BLaER1 (cell line): ENCODE results near the gene DDX3X.
"Not testable (repeated sequence)": the region's sequence is repeated elsewhere in the genome, so short reads cannot be mapped to it uniquely, and the experiment has no call there.

ENCODE experiments used
- H3K27ac ChIP-seq: shearing (Covaris generic); formaldehyde crosslinking; 2 replicates; pipeline ENCODE4 v1.8.1; 2022
- H3K27me3 ChIP-seq: shearing (Covaris generic); formaldehyde crosslinking; 2 replicates; pipeline ENCODE4 v1.8.1; 2022
- H3K36me3 ChIP-seq: shearing (Covaris generic); formaldehyde crosslinking; 2 replicates; pipeline ENCODE4 v1.8.1; 2022
- H3K4me1 ChIP-seq: shearing (Covaris generic); formaldehyde crosslinking; 2 replicates; pipeline ENCODE4 v1.8.1; 2022
- H3K4me2 ChIP-seq: shearing (Covaris generic); formaldehyde crosslinking; 2 replicates; pipeline ENCODE4 v1.8.1; 2022
- H3K4me3 ChIP-seq: shearing (Covaris generic); formaldehyde crosslinking; 2 replicates; pipeline ENCODE4 v1.8.1; 2022
- H3K9ac ChIP-seq: shearing (Covaris generic); formaldehyde crosslinking; 2 replicates; pipeline ENCODE4 v1.8.1; 2022
- H3K9me3 ChIP-seq: shearing (Covaris generic); formaldehyde crosslinking; 2 replicates; pipeline ENCODE4 v1.8.1; 2022
- H4K20me1 ChIP-seq: shearing (Covaris generic); formaldehyde crosslinking; 2 replicates; pipeline ENCODE4 v1.8.1; 2022
- Cebpa-rat ChIP-seq: shearing (Covaris generic); IDR thresholded peaks from 2 replicates; pipeline ENCODE4 v1.8.1; 2022

The DDX3X gene

DNA sequence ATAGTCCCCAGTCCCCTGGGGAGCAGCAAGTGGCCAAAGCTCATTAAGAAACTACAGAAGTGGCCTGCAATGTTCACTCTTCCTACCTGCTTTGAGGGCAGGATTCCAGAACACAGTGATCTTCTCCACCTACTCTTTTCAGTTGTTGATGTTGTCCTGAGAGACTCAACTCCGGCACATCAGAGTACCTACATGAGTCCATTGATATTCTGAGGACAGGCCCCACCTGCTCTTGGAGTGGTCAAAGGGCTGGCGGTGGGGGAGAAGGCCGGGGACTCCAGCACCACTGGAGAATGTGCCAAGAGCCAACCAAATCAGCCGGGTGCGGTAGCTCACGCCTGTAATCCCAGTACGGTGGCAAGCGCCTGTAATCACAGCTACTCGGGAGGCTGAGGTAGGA lies 29.8 kb upstream of the DDX3X start:
- H3K36me3 ChIP-seq = no peaks in the 10 kb centered on the region
- no peak overlapping the region for H3K4me2 ChIP-seq
- H3K27ac ChIP-seq = no peak overlapping the region
- peaks cover 11% of the 10 kb centered on the region for H3K4me1 ChIP-seq
- H3K9ac ChIP-seq = no peak overlapping the region
- no peak for TF ChIP-seq Cebpa-rat
- no peaks in the 10 kb centered on the region for H3K9me3 ChIP-seq
- H4K20me1 ChIP-seq = no peaks in the 10 kb centered on the region
- no peak overlapping the region for H3K4me3 ChIP-seq
- no peaks in the 10 kb centered on the region for H3K27me3 ChIP-seq

- H3K4me3 ChIP-seq = no peak overlapping the region
- H4K20me1 ChIP-seq = no peaks in the 10 kb centered on the region
- peaks cover 4% of the 10 kb centered on the region; the same call in 1 of the 2 replicates for H3K4me1 ChIP-seq
- no peaks in the 10 kb centered on the region for H3K27me3 ChIP-seq
- H3K27ac ChIP-seq = no peak overlapping the region
- no peak overlapping the region for H3K9ac ChIP-seq
- H3K36me3 ChIP-seq = no peaks in the 10 kb centered on the region
- no peak for TF ChIP-seq Cebpa-rat
- no peaks in the 10 kb centered on the region for H3K9me3 ChIP-seq
- no peak overlapping the region for H3K4me2 ChIP-seq
Observed at GRCh38 chrX:41308884-41309647, 24.9 kb upstream of the DDX3X start.

GRCh38 chrX:41312786-41313185 lies 21.2 kb upstream of the DDX3X start:
- Histone ChIP-seq H3K4me2 (no peak overlapping the region), H3K9me3 (no peaks in the 10 kb centered on the region), H3K36me3 (no peaks in the 10 kb centered on the region), H3K27ac (no peak overlapping the region), H3K9ac (no peak overlapping the region), H3K4me3 (no peak overlapping the region), H3K4me1 (peaks cover 4% of the 10 kb centered on the region; the same call in 1 of the 2 replicates), H4K20me1 (no peaks in the 10 kb centered on the region), H3K27me3 (no peaks in the 10 kb centered on the region)
- no peak for TF ChIP-seq Cebpa-rat

DNA sequence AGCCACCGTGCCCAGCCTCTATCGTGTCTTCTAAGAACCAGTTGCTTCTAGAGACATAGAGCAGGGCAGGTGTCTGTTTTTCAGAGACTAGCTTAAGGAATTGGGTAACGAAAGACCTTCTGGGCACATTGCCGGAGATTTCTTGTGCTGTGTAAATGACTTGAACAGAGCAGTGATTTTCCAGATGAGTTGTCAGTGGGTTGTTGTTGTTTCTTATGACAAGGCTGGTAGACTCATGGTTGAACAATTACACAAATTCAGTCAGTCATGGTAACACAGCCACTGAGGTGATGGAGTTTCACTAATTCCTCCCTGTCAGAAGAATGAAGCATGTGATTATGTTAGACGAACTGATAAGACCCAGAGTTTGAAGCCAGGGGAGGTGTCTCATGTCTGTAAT lies 20.5 kb upstream of the DDX3X start:
- H3K9me3 ChIP-seq = no peaks in the 10 kb centered on the region
- no peak overlapping the region for H3K27ac ChIP-seq

DNA sequence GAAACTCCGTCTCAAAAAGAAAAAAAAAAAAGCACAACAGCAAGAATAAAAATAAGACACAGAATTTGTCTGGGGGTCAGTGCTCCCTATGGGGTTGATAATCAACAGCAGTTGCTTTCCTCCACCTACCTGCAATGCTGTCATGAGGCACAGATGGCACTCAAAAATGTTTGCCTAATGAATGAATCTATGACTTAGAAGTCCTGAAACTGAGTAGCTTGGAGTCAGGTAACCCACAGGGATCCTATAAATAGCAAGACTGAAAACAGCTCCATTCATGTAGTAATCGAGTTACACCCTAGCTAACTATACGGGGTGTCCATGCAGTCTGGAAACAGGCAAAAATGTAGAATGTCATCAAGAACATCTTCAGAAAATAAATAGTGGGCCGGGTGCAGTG lies 19.8 kb upstream of the DDX3X start:
- Histone ChIP-seq H3K9me3 (no peaks in the 10 kb centered on the region), H3K4me1 (peaks cover 4% of the 10 kb centered on the region; the same call in 1 of the 2 replicates), H3K27ac (no peak overlapping the region), H3K4me3 (no peak overlapping the region), H3K36me3 (no peaks in the 10 kb centered on the region), H3K4me2 (no peak overlapping the region), H3K27me3 (no peaks in the 10 kb centered on the region), H3K9ac (no peak overlapping the region), H4K20me1 (no peaks in the 10 kb centered on the region)
- no peak for TF ChIP-seq Cebpa-rat

More for the DNA sequence above, 20.5 kb upstream of the DDX3X start:
- peaks cover 4% of the 10 kb centered on the region; the same call in 1 of the 2 replicates for H3K4me1 ChIP-seq
- no peaks in the 10 kb centered on the region for H3K27me3 ChIP-seq
- no peaks in the 10 kb centered on the region for H4K20me1 ChIP-seq
- TF ChIP-seq Cebpa-rat = no peak
- H3K9ac ChIP-seq = no peak overlapping the region
- H3K4me2 ChIP-seq = no peak overlapping the region
- H3K4me3 ChIP-seq = no peak overlapping the region
- no peaks in the 10 kb centered on the region for H3K36me3 ChIP-seq

GRCh38 chrX:41314881-41315280 lies 19.1 kb upstream of the DDX3X start:
- no peaks in the 10 kb centered on the region for H4K20me1 ChIP-seq
- no peak for TF ChIP-seq Cebpa-rat
- no peak overlapping the region for H3K27ac ChIP-seq
- H3K4me1 ChIP-seq = peaks cover 4% of the 10 kb centered on the region; the same call in 1 of the 2 replicates
- H3K9ac ChIP-seq = no peak overlapping the region
- H3K27me3 ChIP-seq = no peaks in the 10 kb centered on the region
- H3K9me3 ChIP-seq = no peaks in the 10 kb centered on the region
- no peaks in the 10 kb centered on the region for H3K36me3 ChIP-seq
- no peak overlapping the region for H3K4me3 ChIP-seq
- no peak overlapping the region for H3K4me2 ChIP-seq

GRCh38 chrX:41316266-41316665 lies 17.7 kb upstream of the DDX3X start:
- H3K4me1 ChIP-seq, H3K4me3 ChIP-seq, H3K27me3 ChIP-seq, H3K9ac ChIP-seq, H3K36me3 ChIP-seq, H3K9me3 ChIP-seq, H3K27ac ChIP-seq, H3K4me2 ChIP-seq, H4K20me1 ChIP-seq: not testable (repeated sequence)

GRCh38 chrX:41317477-41318208 lies 16.3 kb upstream of the DDX3X start:
- Histone ChIP-seq H3K9ac (no peak overlapping the region), H3K4me1 (no peaks in the 10 kb centered on the region), H3K27me3 (no peaks in the 10 kb centered on the region), H3K4me2 (no peak overlapping the region), H3K27ac (no peak overlapping the region), H3K36me3 (no peaks in the 10 kb centered on the region), H3K4me3 (no peak overlapping the region), H4K20me1 (no peaks in the 10 kb centered on the region), H3K9me3 (no peaks in the 10 kb centered on the region)
- TF ChIP-seq Cebpa-rat = no peak

DNA sequence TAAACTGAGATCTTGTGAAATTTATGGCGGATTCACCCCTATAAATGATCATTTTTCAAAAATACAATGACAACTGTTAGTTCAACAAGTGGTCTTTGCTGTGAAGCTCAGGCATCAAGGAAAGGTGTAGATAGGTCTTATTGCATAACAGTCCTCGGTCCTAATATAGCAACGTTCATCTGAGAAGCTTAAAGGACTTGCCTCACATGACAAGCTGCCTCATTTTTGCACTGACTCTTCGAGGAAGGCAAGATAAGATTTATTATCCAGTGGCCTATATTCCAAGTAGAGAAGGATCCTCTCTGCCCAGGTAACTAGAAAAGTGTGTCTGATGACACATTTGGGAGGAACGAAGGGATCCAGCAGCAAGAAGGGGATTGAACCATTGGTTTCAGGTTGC lies 13.6 kb upstream of the DDX3X start:
- no peak overlapping the region for H3K27ac ChIP-seq
- H3K4me2 ChIP-seq = no peak overlapping the region
- H3K9ac ChIP-seq = no peak overlapping the region
- no peaks in the 10 kb centered on the region for H3K9me3 ChIP-seq
- H4K20me1 ChIP-seq = no peaks in the 10 kb centered on the region
- no peaks in the 10 kb centered on the region for H3K27me3 ChIP-seq
- no peak for TF ChIP-seq Cebpa-rat
- no peaks in the 10 kb centered on the region for H3K4me1 ChIP-seq
- no peak overlapping the region for H3K4me3 ChIP-seq
- H3K36me3 ChIP-seq = no peaks in the 10 kb centered on the region

- no peak overlapping the region for H3K4me2 ChIP-seq
- H3K27ac ChIP-seq = no peak overlapping the region
- H3K36me3 ChIP-seq = no peaks in the 10 kb centered on the region
- no peaks in the 10 kb centered on the region for H3K27me3 ChIP-seq
- no peaks in the 10 kb centered on the region for H3K9me3 ChIP-seq
- no peak overlapping the region for H3K9ac ChIP-seq
- H4K20me1 ChIP-seq = no peaks in the 10 kb centered on the region
- H3K4me3 ChIP-seq = no peak overlapping the region
- TF ChIP-seq Cebpa-rat = no peak
- no peaks in the 10 kb centered on the region for H3K4me1 ChIP-seq
Observed at GRCh38 chrX:41322821-41323603, 10.9 kb upstream of the DDX3X start.
